CD4-positive, alpha-beta T cell (primary cell): ENCODE results near the gene ZNF334. TPM values are rescaled to one million over a fixed set of nuclear protein-coding genes. Genes with fewer than 3 reads are reported as not detected.

Source experiments
- ATAC-seq: fragments of 200-7000 bp; cut with Tn5 transposase; one replicate; pipeline ENCODE4 v1.10.0; 2022; ENCODE audit warnings: mild to moderate bottlenecking; ENCODE audit not compliant: poor library complexity
- CTCF ChIA-PET: fragments of 350-600 bp; sonication (Branson Sonifier 250); formaldehyde crosslinking; loops from one replicate; lab custom pipeline; 2021; ENCODE audit warnings: antibody characterized with exemption, inconsistent platforms; lab: Charles Lee
- POLR2A ChIA-PET: fragments of 350-600 bp; sonication (Branson Sonifier 250); formaldehyde crosslinking; loops from one replicate; lab custom pipeline; 2021; ENCODE audit warnings: antibody characterized with exemption, inconsistent platforms; lab: Charles Lee
- DNase-seq, 14 experiments: peaks; one replicate each; pipeline ENCODE4 v3.0.0-alpha.2; 2013 to 2020; ENCODE audit warnings: mixed read lengths in 2 of 14
- H3K27ac ChIP-seq, 2 donors: one replicate each; pipeline versions ENCODE4 v1.5.1 to v1.7.0; 2013; ENCODE audit warnings: low read length in 2 of 2, low read depth in 1 of 2, mild to moderate bottlenecking in 1 of 2
- H3K27me3 ChIP-seq, 2 experiments: 1 replicate in 1 of 2; 2 replicates in 1 of 2; pipeline versions ENCODE4 v1.6.1 to v1.7.0; 2013; ENCODE audit warnings: low read length in 2 of 2, control low read depth in 1 of 2, mild to moderate bottlenecking in 1 of 2, moderate library complexity in 1 of 2; ENCODE audit not compliant: insufficient read depth in 2 of 2, control insufficient read depth in 1 of 2
- H3K36me3 ChIP-seq: one replicate; pipeline ENCODE4 v1.6.1; 2013; ENCODE audit warnings: low read length, control low read depth; ENCODE audit not compliant: insufficient read depth
- H3K4me1 ChIP-seq: one replicate; pipeline ENCODE4 v1.6.1; 2013; ENCODE audit warnings: low read length, control low read depth; ENCODE audit not compliant: insufficient read depth
- H3K4me3 ChIP-seq: one replicate; pipeline ENCODE4 v1.5.1; 2013; ENCODE audit warnings: mild to moderate bottlenecking, low read length, moderate library complexity
- H3K9me3 ChIP-seq, 2 experiments: 1 replicate in 1 of 2; 2 replicates in 1 of 2; pipeline versions ENCODE4 v1.6.1 to v1.7.0; 2013; ENCODE audit warnings: low read length in 2 of 2, mild to moderate bottlenecking in 2 of 2, control low read depth in 1 of 2, moderate library complexity in 1 of 2; ENCODE audit not compliant: control insufficient read depth in 1 of 2, insufficient read depth in 1 of 2
- H3K27ac Mint-ChIP-seq: one replicate; pipeline ENCODE4 v1.8.0; 2020; ENCODE audit warnings: mixed read lengths
- H3K27me3 Mint-ChIP-seq: one replicate; pipeline ENCODE4 v1.8.0; 2021; ENCODE audit warnings: mixed read lengths
- H3K36me3 Mint-ChIP-seq: one replicate; pipeline ENCODE4 v1.8.0; 2021; ENCODE audit warnings: low read depth, mixed read lengths
- H3K4me1 Mint-ChIP-seq: one replicate; pipeline ENCODE4 v1.8.0; 2021; ENCODE audit warnings: low read depth, mixed read lengths
- H3K4me3 Mint-ChIP-seq: one replicate; pipeline ENCODE4 v1.8.0; 2020; ENCODE audit warnings: mild to moderate bottlenecking, mixed read lengths
- H3K9me3 Mint-ChIP-seq: one replicate; pipeline ENCODE4 v1.8.0; 2020; ENCODE audit warnings: mixed read lengths
- intact Hi-C, 2 experiments: fragments of 100-400 bp; cut with DNase I in 1 of 2; cut with micrococcal nuclease in 1 of 2; formaldehyde crosslinking; loops; one replicate each; pipeline versions ENCODE4 v1.15.1 to v1.9.0; 2023 to 2025; cut with DNase I, micrococcal nuclease
- total RNA-seq, 174 experiments: library from RNA in 2 of 174; stranded (reverse) in 2 of 174; gene quantifications; one replicate each; pipeline ENCODE4 v1.2.3 and lab custom pipeline; 2021 to 2026
- TF ChIP-seq, protein P1 (sequence below): fragments of 200-600 bp; IDR thresholded peaks from one replicate; pipeline ENCODE4 v1.8.0; 2022; ENCODE audit warnings: antibody characterized with exemption, mild to moderate bottlenecking

Gene ZNF334
- total RNA-seq, 2 experiments from 2014 or later = 0.19 to 0.28 TPM

DNA sequence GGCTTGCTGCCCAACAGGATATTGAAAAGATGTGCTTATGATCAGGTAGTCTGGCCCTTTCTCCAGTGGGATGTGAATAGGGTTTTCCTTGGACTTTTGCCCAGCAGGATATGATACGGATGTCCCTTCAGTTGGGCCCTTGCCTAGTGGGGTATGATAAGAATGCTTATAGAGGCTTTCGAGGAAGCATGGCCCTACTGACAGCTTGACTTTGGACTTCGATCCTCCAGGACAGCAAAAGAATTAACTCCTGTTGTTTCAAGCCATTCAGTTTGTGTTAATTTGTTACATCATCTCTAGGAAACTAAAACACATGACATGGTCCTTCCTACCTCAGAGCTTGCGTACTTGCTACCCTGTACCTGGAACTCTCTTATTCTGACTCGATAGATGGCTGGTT lies 9.7 kb upstream of the ZNF334 start:
- intact Hi-C loops = no loop called here
- H3K27ac Mint-ChIP-seq = no peak overlapping the region
- Histone ChIP-seq H3K9me3 (no peaks in the 10 kb centered on the region), H3K27me3 (peaks cover 0 to 3% of the 10 kb centered on the region in 2 experiments), H3K27ac (no peak overlapping the region), H3K36me3 (no peaks in the 10 kb centered on the region), H3K4me1 (no peaks in the 10 kb centered on the region), H3K4me3 (no peak overlapping the region)
- no peaks in the 10 kb centered on the region for H3K9me3 Mint-ChIP-seq
- peaks cover 57% of the 10 kb centered on the region for H3K27me3 Mint-ChIP-seq
- no peak overlapping the region for H3K4me3 Mint-ChIP-seq
- ATAC-seq (no peak), DNase-seq (no peak)
- POLR2A ChIA-PET = no interaction called here
- no peaks in the 10 kb centered on the region for H3K4me1 Mint-ChIP-seq
- TF ChIP-seq, protein P1, sequence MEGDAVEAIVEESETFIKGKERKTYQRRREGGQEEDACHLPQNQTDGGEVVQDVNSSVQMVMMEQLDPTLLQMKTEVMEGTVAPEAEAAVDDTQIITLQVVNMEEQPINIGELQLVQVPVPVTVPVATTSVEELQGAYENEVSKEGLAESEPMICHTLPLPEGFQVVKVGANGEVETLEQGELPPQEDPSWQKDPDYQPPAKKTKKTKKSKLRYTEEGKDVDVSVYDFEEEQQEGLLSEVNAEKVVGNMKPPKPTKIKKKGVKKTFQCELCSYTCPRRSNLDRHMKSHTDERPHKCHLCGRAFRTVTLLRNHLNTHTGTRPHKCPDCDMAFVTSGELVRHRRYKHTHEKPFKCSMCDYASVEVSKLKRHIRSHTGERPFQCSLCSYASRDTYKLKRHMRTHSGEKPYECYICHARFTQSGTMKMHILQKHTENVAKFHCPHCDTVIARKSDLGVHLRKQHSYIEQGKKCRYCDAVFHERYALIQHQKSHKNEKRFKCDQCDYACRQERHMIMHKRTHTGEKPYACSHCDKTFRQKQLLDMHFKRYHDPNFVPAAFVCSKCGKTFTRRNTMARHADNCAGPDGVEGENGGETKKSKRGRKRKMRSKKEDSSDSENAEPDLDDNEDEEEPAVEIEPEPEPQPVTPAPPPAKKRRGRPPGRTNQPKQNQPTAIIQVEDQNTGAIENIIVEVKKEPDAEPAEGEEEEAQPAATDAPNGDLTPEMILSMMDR = no peak
- CTCF ChIA-PET = interaction anchor here (1.8 kb wide), 1 partner anchor 39 kb away, joined by 3 read pairs; no protein-coding TSS in a partner anchor
- H3K36me3 Mint-ChIP-seq = no peaks in the 10 kb centered on the region

DNA sequence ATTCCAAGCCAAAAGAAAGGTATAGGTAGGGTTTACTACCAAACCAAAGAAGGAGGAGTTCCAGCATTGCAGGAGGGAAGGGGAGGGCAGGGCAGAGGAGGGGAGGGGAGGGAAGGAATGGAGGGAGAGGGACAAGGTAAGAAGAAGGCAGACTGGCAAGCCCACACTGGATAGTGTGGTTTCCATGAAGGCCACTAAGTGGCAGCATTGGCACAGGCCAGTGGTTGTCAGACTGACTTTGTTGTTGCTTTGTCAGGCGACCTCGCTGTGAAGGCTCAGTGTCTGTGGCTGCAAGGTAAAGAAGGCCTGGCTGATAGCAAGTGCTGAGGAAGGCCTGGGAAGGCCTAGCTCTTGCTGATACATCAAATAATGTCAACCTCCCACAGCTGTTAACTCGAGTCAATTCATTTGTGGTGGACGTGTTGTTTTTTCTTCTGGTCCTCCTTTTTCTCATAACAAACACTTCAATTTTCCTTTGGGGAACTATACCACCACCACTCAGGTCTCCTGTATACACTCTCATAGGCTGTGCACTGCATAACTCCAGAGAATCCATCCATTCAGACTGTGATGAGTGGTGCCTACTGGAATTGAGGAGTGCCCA lies 7.7 kb upstream of the ZNF334 start:
- Mint-ChIP-seq H3K36me3 (no peaks in the 10 kb centered on the region), H3K27me3 (peaks cover 48% of the 10 kb centered on the region), H3K27ac (no peak overlapping the region), H3K9me3 (no peaks in the 10 kb centered on the region), H3K4me3 (no peak overlapping the region), H3K4me1 (no peaks in the 10 kb centered on the region)
- DNase-seq = peak in 8 of 14 experiments; percentile 4 to 59 (median 23)
- Histone ChIP-seq H3K4me3 (no peak overlapping the region), H3K27ac (no peak overlapping the region), H3K27me3 (peaks cover 0 to 3% of the 10 kb centered on the region in 2 experiments), H3K36me3 (no peaks in the 10 kb centered on the region), H3K4me1 (no peaks in the 10 kb centered on the region), H3K9me3 (no peaks in the 10 kb centered on the region)
- CTCF ChIA-PET = interaction anchor here (1.8 kb wide), 1 partner anchor 41 kb away, joined by 3 read pairs; no protein-coding TSS in a partner anchor
- ATAC-seq = no peak
- POLR2A ChIA-PET = no interaction called here
- intact Hi-C loops = loop anchor here in 1 of 2 experiments (2.0 kb wide), 1 partner anchor 162 kb away; no protein-coding TSS in a partner anchor
- TF ChIP-seq, protein P1 = no peak

DNA sequence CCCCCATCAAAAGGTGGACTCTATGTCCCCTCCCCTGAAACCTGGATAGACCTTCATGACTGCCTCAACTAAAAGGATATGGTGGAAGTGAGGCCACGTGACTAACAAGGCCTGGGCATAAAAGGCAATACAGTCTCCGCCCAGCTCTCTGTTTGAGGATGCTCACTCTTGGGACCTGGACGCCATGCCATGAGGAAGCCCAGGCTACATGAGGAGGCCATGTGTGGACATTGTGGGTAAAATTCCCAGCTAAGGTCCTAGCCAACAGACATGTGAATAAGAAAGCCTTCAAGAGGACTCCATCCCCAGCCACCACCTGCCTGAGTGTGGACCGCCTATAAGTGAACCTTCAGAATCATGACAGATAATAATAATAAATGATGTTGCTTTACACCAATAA lies 7.2 kb upstream of the ZNF334 start:
- Histone ChIP-seq H3K4me1 (no peaks in the 10 kb centered on the region), H3K27ac (no peak overlapping the region), H3K4me3 (no peak overlapping the region), H3K27me3 (peaks cover 0 to 5% of the 10 kb centered on the region in 2 experiments), H3K36me3 (no peaks in the 10 kb centered on the region), H3K9me3 (no peaks in the 10 kb centered on the region)
- no peaks in the 10 kb centered on the region for H3K9me3 Mint-ChIP-seq
- intact Hi-C loops = loop anchor here in 1 of 2 experiments (2.0 kb wide), 1 partner anchor 162 kb away; no protein-coding TSS in a partner anchor
- TF ChIP-seq, protein P1 = no peak
- H3K27ac Mint-ChIP-seq = no peak overlapping the region
- H3K4me3 Mint-ChIP-seq = no peak overlapping the region
- ATAC-seq (no peak), DNase-seq (no peak)
- no peaks in the 10 kb centered on the region for H3K36me3 Mint-ChIP-seq
- CTCF ChIA-PET = no interaction called here
- peaks cover 45% of the 10 kb centered on the region for H3K27me3 Mint-ChIP-seq
- no peaks in the 10 kb centered on the region for H3K4me1 Mint-ChIP-seq
- POLR2A ChIA-PET = no interaction called here
